Suprapubic skin (tissue), 3 donors: Measurements from ENCODE around the gene FOXL2.

Experiments
- CTCF ChIP-seq, 2 donors: fragments of 200-600 bp in 1 of 2; fragments of 450-650 bp in 1 of 2; sonication (generic) in 1 of 2; IDR thresholded peaks; one replicate each; pipeline ENCODE4 v1.5.1; 2016 to 2019; ENCODE audit warnings: antibody characterized with exemption in 2 of 2, mild to moderate bottlenecking in 1 of 2, moderate library complexity in 1 of 2
- POLR2A ChIP-seq, 2 donors: fragments of 450-650 bp; IDR thresholded peaks; one replicate each; pipeline ENCODE4 v1.6.1; 2017; ENCODE audit warnings: antibody characterized with exemption in 2 of 2, mild to moderate bottlenecking in 2 of 2, moderate library complexity in 2 of 2

- TF ChIP-seq POLR2A (IDR thresholded peaks at IDR 0.05) (no peak), CTCF (IDR thresholded peaks at IDR 0.05) (no peak)
Measured at GRCh38 chr3:138919325-138919724, 27.6 kb downstream of the FOXL2 start.
